ENCODE results near the gene DNASE1.

The DNASE1 gene

GRCh38 chr16:3690980-3691720 is 36.7 kb downstream of the DNASE1 start:
- Histone ChIP-seq H4K20me1 (peaks cover 6 to 79% (median 63%) of the 10 kb centered on the region in 11 experiments; a peak in 21 of 22 replicates), H3K9ac (no peak overlapping the region), H3K4me1 (peaks cover 14 to 29% (median 18%) of the 10 kb centered on the region in 10 experiments), H3K27ac (no peak overlapping the region), H3K27me3 (peaks cover 0 to 6% (median 0%) of the 10 kb centered on the region in 11 experiments; a peak in 4 of 22 replicates), H3K4me2 (peak overlapping the region; percentile 39 to 80 (median 60)), H3K9me3 (replicated peaks in 1 of 11) (no peaks in the 10 kb centered on the region), H3K4me3 (no peak overlapping the region), H3K36me3 (peaks cover 35 to 68% (median 55%) of the 10 kb centered on the region in 11 experiments)
- TF ChIP-seq Cebpa-rat (IDR thresholded peaks at IDR 0.05), result no peak

- no peak for TF ChIP-seq Cebpa-rat (IDR thresholded peaks at IDR 0.05)
- H4K20me1 ChIP-seq, result peaks cover 13 to 81% (median 69%) of the 10 kb centered on the region in 11 experiments; a peak in 21 of 22 replicates
- peaks cover 0 to 12% (median 0%) of the 10 kb centered on the region in 11 experiments; a peak in 6 of 22 replicates for H3K27me3 ChIP-seq
- H3K9ac ChIP-seq, result no peak overlapping the region
- no peak overlapping the region for H3K4me3 ChIP-seq
- H3K4me2 ChIP-seq, result peak overlapping the region in 1 of 11 experiments; percentile 66; a peak in 3 of 22 replicates
- peaks cover 29 to 68% (median 49%) of the 10 kb centered on the region in 11 experiments for H3K36me3 ChIP-seq
- peaks cover 14 to 29% (median 18%) of the 10 kb centered on the region in 10 experiments for H3K4me1 ChIP-seq
- no peak overlapping the region for H3K27ac ChIP-seq
- H3K9me3 ChIP-seq (replicated peaks in 1 of 11), result no peaks in the 10 kb centered on the region
These were observed 37.3 kb downstream of the DNASE1 start for GRCh38 chr16:3691761-3692160.

GRCh38 chr16:3694051-3694450 is 39.6 kb downstream of the DNASE1 start:
- no peak overlapping the region for H3K4me3 ChIP-seq
- no peak for TF ChIP-seq Cebpa-rat (IDR thresholded peaks at IDR 0.05)
- H3K4me2 ChIP-seq, result no peak overlapping the region
- H3K4me1 ChIP-seq, result peaks cover 22 to 38% (median 26%) of the 10 kb centered on the region in 10 experiments
- H3K36me3 ChIP-seq, result peaks cover 6 to 46% (median 26%) of the 10 kb centered on the region in 11 experiments; a peak in 18 of 22 replicates
- no peak overlapping the region for H3K9ac ChIP-seq
- H4K20me1 ChIP-seq, result peaks cover 27 to 96% (median 92%) of the 10 kb centered on the region in 11 experiments; a peak in 21 of 22 replicates
- H3K9me3 ChIP-seq (replicated peaks in 1 of 11), result no peaks in the 10 kb centered on the region
- H3K27ac ChIP-seq, result no peak overlapping the region
- H3K27me3 ChIP-seq, result peaks cover 0 to 26% (median 0%) of the 10 kb centered on the region in 11 experiments; a peak in 6 of 22 replicates

- no peak for TF ChIP-seq Cebpa-rat (IDR thresholded peaks at IDR 0.05)
- Histone ChIP-seq H3K36me3 (peaks cover 6 to 35% (median 17%) of the 10 kb centered on the region in 11 experiments; a peak in 15 of 22 replicates), H3K4me1 (peaks cover 31 to 45% (median 36%) of the 10 kb centered on the region in 10 experiments), H3K27ac (no peak overlapping the region), H4K20me1 (peaks cover 42 to 100% (median 99%) of the 10 kb centered on the region in 11 experiments; a peak in 21 of 22 replicates), H3K9me3 (replicated peaks in 1 of 11) (no peaks in the 10 kb centered on the region), H3K27me3 (peaks cover 0 to 35% (median 0%) of the 10 kb centered on the region in 11 experiments; a peak in 6 of 22 replicates), H3K4me3 (no peak overlapping the region), H3K9ac (peak overlapping the region in 2 of 11 experiments; percentile 12 to 35; a peak in 1 of 22 replicates), H3K4me2 (peak overlapping the region in 3 of 11 experiments; percentile 7 to 39 (median 30); a peak in 5 of 22 replicates)
These were observed 41.3 kb downstream of the DNASE1 start for GRCh38 chr16:3695610-3696369.

GRCh38 chr16:3696425-3697218 is 42.1 kb downstream of the DNASE1 start:
- H3K4me2 ChIP-seq, result no peak overlapping the region
- no peak overlapping the region for H3K4me3 ChIP-seq
- no peak overlapping the region for H3K27ac ChIP-seq
- peaks cover 47 to 100% (median 99%) of the 10 kb centered on the region in 11 experiments; a peak in 21 of 22 replicates for H4K20me1 ChIP-seq
- H3K27me3 ChIP-seq, result peaks cover 0 to 43% (median 0%) of the 10 kb centered on the region in 11 experiments; a peak in 6 of 22 replicates
- peaks cover 6 to 35% (median 19%) of the 10 kb centered on the region in 11 experiments; a peak in 16 of 22 replicates for H3K36me3 ChIP-seq
- H3K9ac ChIP-seq, result peak overlapping the region in 1 of 11 experiments; percentile 12; a peak in 1 of 22 replicates
- no peaks in the 10 kb centered on the region for H3K9me3 ChIP-seq (replicated peaks in 1 of 11)
- H3K4me1 ChIP-seq, result peaks cover 25 to 37% (median 30%) of the 10 kb centered on the region in 10 experiments
- TF ChIP-seq Cebpa-rat (IDR thresholded peaks at IDR 0.05), result no peak

- peaks cover 0 to 66% (median 5%) of the 10 kb centered on the region in 11 experiments; a peak in 7 of 22 replicates for H3K27me3 ChIP-seq
- peaks cover 25 to 36% (median 28%) of the 10 kb centered on the region in 10 experiments for H3K4me1 ChIP-seq
- H3K4me2 ChIP-seq, result peak overlapping the region; percentile 60 to 78 (median 69)
- peaks cover 59 to 100% (median 100%) of the 10 kb centered on the region in 11 experiments; a peak in 21 of 22 replicates for H4K20me1 ChIP-seq
- peaks cover 11 to 52% (median 27%) of the 10 kb centered on the region in 11 experiments; a peak in 19 of 22 replicates for H3K36me3 ChIP-seq
- TF ChIP-seq Cebpa-rat (IDR thresholded peaks at IDR 0.05), result no peak
- peak overlapping the region in 2 of 11 experiments; percentile 16 to 19; a peak in 1 of 22 replicates for H3K9ac ChIP-seq
- no peak overlapping the region for H3K27ac ChIP-seq
- H3K9me3 ChIP-seq (replicated peaks in 1 of 11), result no peaks in the 10 kb centered on the region
- no peak overlapping the region for H3K4me3 ChIP-seq
These were observed 44.5 kb downstream of the DNASE1 start for GRCh38 chr16:3698941-3699340.

GRCh38 chr16:3701531-3701930 is 47.0 kb downstream of the DNASE1 start:
- peak overlapping the region in 3 of 11 experiments; percentile 0 to 31 (median 5); a peak in 2 of 22 replicates for H3K4me2 ChIP-seq
- no peak for TF ChIP-seq Cebpa-rat (IDR thresholded peaks at IDR 0.05)

More at GRCh38 chr16:3701531-3701930, 47.0 kb downstream of the DNASE1 start:
- no peaks in the 10 kb centered on the region for H3K9me3 ChIP-seq (replicated peaks in 1 of 11)
- H3K27ac ChIP-seq, result no peak overlapping the region
- H3K4me1 ChIP-seq, result peaks cover 16 to 38% (median 25%) of the 10 kb centered on the region in 10 experiments
- H3K9ac ChIP-seq, result no peak overlapping the region
- H4K20me1 ChIP-seq, result peaks cover 52 to 100% (median 100%) of the 10 kb centered on the region in 11 experiments; a peak in 21 of 22 replicates
- H3K27me3 ChIP-seq, result peaks cover 0 to 75% (median 5%) of the 10 kb centered on the region in 11 experiments; a peak in 10 of 22 replicates
- H3K36me3 ChIP-seq, result peaks cover 11 to 32% (median 21%) of the 10 kb centered on the region in 11 experiments; a peak in 19 of 22 replicates
- no peak overlapping the region for H3K4me3 ChIP-seq
